ENCODE results near the gene FHIT. TPM values are rescaled to one million over a fixed set of nuclear protein-coding genes. Genes with fewer than 3 reads are reported as not detected.

FHIT gene
- total and polyA plus RNA-seq, 10 of the 15 experiments (the other 5 are each of a cell fraction or from before 2014, with no cell fraction given): 4.2 to 14.9 (median 9.4) TPM

DNA sequence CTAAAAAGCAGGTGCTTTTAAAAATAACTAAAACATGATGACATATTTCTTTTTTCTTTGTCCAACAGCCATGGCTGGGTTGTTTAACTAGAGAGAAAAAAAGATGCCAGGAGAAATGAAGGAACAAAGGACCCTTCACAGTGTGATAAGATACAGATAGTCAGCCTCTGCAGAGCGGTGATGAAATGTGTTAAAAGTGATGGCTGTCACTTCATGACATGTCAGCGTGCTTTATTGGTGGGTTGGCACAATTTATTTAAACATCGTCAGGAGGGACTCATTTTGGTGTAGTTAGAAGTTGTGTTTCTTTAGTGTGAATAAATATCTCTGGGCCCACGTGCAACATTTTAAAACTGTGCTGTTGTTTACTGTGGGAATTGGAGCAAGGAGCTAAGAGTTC lies 1314.1 kb downstream of the FHIT start:
- CTCF ChIA-PET: no interaction called here
- H3K79me2 ChIP-seq (ENCODE audit: control insufficient read depth, insufficient read depth, low read length): no peaks in the 10 kb centered on the region
- FAIRE-seq (no peak), ATAC-seq (no peak), DNase-seq (ENCODE audit: low read depth, low spot score) (no peak)
- H3K4me2 ChIP-seq (ENCODE audit: control insufficient read depth, insufficient read depth): no peak overlapping the region
- H3K36me3 ChIP-seq (ENCODE audit: control insufficient read depth in 2 of 2, insufficient read depth in 2 of 2, low read length in 1 of 2): no peaks in the 10 kb centered on the region
- POLR2A ChIA-PET: no interaction called here
- TF ChIP-seq, protein P1, sequence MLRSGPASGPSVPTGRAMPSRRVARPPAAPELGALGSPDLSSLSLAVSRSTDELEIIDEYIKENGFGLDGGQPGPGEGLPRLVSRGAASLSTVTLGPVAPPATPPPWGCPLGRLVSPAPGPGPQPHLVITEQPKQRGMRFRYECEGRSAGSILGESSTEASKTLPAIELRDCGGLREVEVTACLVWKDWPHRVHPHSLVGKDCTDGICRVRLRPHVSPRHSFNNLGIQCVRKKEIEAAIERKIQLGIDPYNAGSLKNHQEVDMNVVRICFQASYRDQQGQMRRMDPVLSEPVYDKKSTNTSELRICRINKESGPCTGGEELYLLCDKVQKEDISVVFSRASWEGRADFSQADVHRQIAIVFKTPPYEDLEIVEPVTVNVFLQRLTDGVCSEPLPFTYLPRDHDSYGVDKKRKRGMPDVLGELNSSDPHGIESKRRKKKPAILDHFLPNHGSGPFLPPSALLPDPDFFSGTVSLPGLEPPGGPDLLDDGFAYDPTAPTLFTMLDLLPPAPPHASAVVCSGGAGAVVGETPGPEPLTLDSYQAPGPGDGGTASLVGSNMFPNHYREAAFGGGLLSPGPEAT (IDR thresholded peaks at IDR 0.05; ENCODE audit: low read depth): no peak
- TF ChIP-seq NFYB (IDR thresholded peaks at IDR 0.05; ENCODE audit: insufficient read depth, low read depth, low read length): no peak
- TF ChIP-seq POU2F2 (IDR thresholded peaks at IDR 0.05; ENCODE audit: borderline replicate concordance, low read depth, low read length): no peak
- TF ChIP-seq CBX3 (IDR thresholded peaks at IDR 0.05; ENCODE audit: borderline replicate concordance, low read depth): no peak
- TF ChIP-seq MEF2B (IDR thresholded peaks at IDR 0.05; ENCODE audit: partially characterized antibody, poor library complexity, severe bottlenecking): no peak
- no peak for TF ChIP-seq TARDBP (IDR thresholded peaks at IDR 0.05; ENCODE audit: borderline replicate concordance)
- TF ChIP-seq MTA3 (IDR thresholded peaks at IDR 0.05; ENCODE audit: borderline replicate concordance, low read length): no peak
- no peak for TF ChIP-seq CHD2 (IDR thresholded peaks at IDR 0.05; ENCODE audit: borderline replicate concordance, low read depth, low read length)
- TF ChIP-seq, protein P2, sequence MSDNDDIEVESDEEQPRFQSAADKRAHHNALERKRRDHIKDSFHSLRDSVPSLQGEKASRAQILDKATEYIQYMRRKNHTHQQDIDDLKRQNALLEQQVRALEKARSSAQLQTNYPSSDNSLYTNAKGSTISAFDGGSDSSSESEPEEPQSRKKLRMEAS (IDR thresholded peaks at IDR 0.05; ENCODE audit: low read depth, low read length): no peak
- no peak for TF ChIP-seq STAT3 (IDR thresholded peaks at IDR 0.05; ENCODE audit: low read depth, low read length)
- no peak for TF ChIP-seq IRF4 (IDR thresholded peaks at IDR 0.05; ENCODE audit: low read depth, low read length)
- TF ChIP-seq CHD1 (IDR thresholded peaks at IDR 0.05; ENCODE audit: low read depth, low read length): no peak
- no peak for TF ChIP-seq DPF2 (IDR thresholded peaks at IDR 0.05)
- TF ChIP-seq ZBED1 (IDR thresholded peaks at IDR 0.05; ENCODE audit: borderline replicate concordance): no peak
- TF ChIP-seq, protein P3, sequence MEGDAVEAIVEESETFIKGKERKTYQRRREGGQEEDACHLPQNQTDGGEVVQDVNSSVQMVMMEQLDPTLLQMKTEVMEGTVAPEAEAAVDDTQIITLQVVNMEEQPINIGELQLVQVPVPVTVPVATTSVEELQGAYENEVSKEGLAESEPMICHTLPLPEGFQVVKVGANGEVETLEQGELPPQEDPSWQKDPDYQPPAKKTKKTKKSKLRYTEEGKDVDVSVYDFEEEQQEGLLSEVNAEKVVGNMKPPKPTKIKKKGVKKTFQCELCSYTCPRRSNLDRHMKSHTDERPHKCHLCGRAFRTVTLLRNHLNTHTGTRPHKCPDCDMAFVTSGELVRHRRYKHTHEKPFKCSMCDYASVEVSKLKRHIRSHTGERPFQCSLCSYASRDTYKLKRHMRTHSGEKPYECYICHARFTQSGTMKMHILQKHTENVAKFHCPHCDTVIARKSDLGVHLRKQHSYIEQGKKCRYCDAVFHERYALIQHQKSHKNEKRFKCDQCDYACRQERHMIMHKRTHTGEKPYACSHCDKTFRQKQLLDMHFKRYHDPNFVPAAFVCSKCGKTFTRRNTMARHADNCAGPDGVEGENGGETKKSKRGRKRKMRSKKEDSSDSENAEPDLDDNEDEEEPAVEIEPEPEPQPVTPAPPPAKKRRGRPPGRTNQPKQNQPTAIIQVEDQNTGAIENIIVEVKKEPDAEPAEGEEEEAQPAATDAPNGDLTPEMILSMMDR (IDR thresholded peaks at IDR 0.05 in 2 of 3, conservative IDR thresholded peaks at IDR 0.05 in 1 of 3; ENCODE audit: control insufficient read depth in 2 of 3, extremely low read depth in 1 of 3, insufficient read depth in 1 of 3, low read depth in 3 of 3, low read length in 3 of 3): no peak
- TF ChIP-seq HDGF (IDR thresholded peaks at IDR 0.05): no peak
- TF ChIP-seq KDM1A (IDR thresholded peaks at IDR 0.05; ENCODE audit: borderline replicate concordance): no peak
- no peak for TF ChIP-seq EED (IDR thresholded peaks at IDR 0.05; ENCODE audit: low read depth)
- no peak for TF ChIP-seq JUND (IDR thresholded peaks at IDR 0.05; ENCODE audit: low read depth, low read length)
- no peak for TF ChIP-seq HCFC1 (IDR thresholded peaks at IDR 0.05; ENCODE audit: low read length)
- H3K9ac ChIP-seq (ENCODE audit: control insufficient read depth, insufficient read depth, low read length): no peak overlapping the region
- no peak overlapping the region for H3K27ac ChIP-seq (ENCODE audit: control insufficient read depth, insufficient read depth)
- H2AFZ ChIP-seq (ENCODE audit: control insufficient read depth, low read depth, low read length): no peak overlapping the region
- SMC1A ChIA-PET (ENCODE audit: uncharacterized antibody, unreplicated experiment): interaction anchor here (0.8 to 2.1 kb wide), 2 partner anchors 13 to 58 kb away, joined by 3 to 5 read pairs; no protein-coding TSS in a partner anchor
- H3K4me3 ChIP-seq: no peak overlapping the region
- in situ Hi-C loops (cut with MboI) (no loop called here), intact Hi-C loops (cut with micrococcal nuclease; ENCODE audit: unreplicated experiment) (no loop called here)
- H4K20me1 ChIP-seq (ENCODE audit: control insufficient read depth, insufficient read depth): no peaks in the 10 kb centered on the region
- BruUV-seq (replicated peaks): no TSS peak
- RAD21 ChIA-PET (ENCODE audit: unreplicated experiment): no interaction called here
- H3K9me3 ChIP-seq (replicated peaks; ENCODE audit: control insufficient read depth, insufficient read depth, low read length): peaks cover 2% of the 10 kb centered on the region; the same call in 2 of the 3 replicates
- peaks cover 9% of the 10 kb centered on the region for H3K4me1 ChIP-seq (ENCODE audit: control insufficient read depth, insufficient read depth, low read length)
- no peaks in the 10 kb centered on the region for H3K27me3 ChIP-seq (replicated peaks in 1 of 2; ENCODE audit: control insufficient read depth in 2 of 2, insufficient read depth in 2 of 2, low read length in 1 of 2)
- WGBS (ENCODE audit: insufficient coverage, insufficient replicate concordance, low lambda C conversion rate, missing lambda C conversion rate): 69% methylated on average over 4 of the region's 4 CpGs
